Sigmoid colon (tissue), 7 donors: ENCODE results near the gene SREK1. TPM values are rescaled to one million over a fixed set of nuclear protein-coding genes. Genes with fewer than 3 reads are reported as not detected.

Experiments
- DNase-seq: peaks from one replicate; pipeline ENCODE4 v3.0.0-alpha.2; 2019
- H3K27ac ChIP-seq, 4 donors: fragments of 200-600 bp; sonication (generic); one replicate each; pipeline ENCODE4 v1.5.1; 2016 to 2019; ENCODE audit warnings: mild to moderate bottlenecking in 1 of 4
- H3K27me3 ChIP-seq, 3 donors: fragments of 200-600 bp; sonication (generic); one replicate each; pipeline ENCODE4 v1.5.1; 2019; ENCODE audit warnings: mild to moderate bottlenecking in 1 of 3
- H3K36me3 ChIP-seq, 4 donors: fragments of 200-600 bp; sonication (generic); one replicate each; pipeline ENCODE4 v1.5.1; 2016 to 2019
- H3K4me1 ChIP-seq, 4 donors: fragments of 200-600 bp; sonication (generic); one replicate each; pipeline ENCODE4 v1.5.1; 2017 to 2019
- H3K4me3 ChIP-seq, 4 donors: fragments of 200-600 bp; sonication (generic); one replicate each; pipeline ENCODE4 v1.5.1; 2017 to 2019; ENCODE audit warnings: mild to moderate bottlenecking in 2 of 4, moderate library complexity in 1 of 4
- H3K9me3 ChIP-seq, 4 donors: fragments of 200-600 bp in 3 of 4; sonication (generic) in 3 of 4; one replicate each; pipeline versions ENCODE4 v1.5.1 to v1.6.1; 2013 to 2019
- CTCF ChIP-seq, 4 experiments: fragments of 450-650 bp in 3 of 4; fragments of 200-600 bp in 1 of 4; IDR thresholded peaks; one replicate each; pipeline ENCODE4 v1.5.1; 2016 to 2019; ENCODE audit warnings: antibody characterized with exemption in 4 of 4, mild to moderate bottlenecking in 3 of 4, moderate library complexity in 2 of 4
- EP300 ChIP-seq, 4 donors: sonication (generic); formaldehyde crosslinking; IDR thresholded peaks; one replicate each; pipeline ENCODE4 v1.6.1; 2017; ENCODE audit warnings: antibody characterized with exemption in 4 of 4
- POLR2A ChIP-seq, 2 donors: fragments of 450-650 bp; IDR thresholded peaks; one replicate each; pipeline ENCODE4 v1.6.1; 2016; ENCODE audit warnings: antibody characterized with exemption in 2 of 2, mild to moderate bottlenecking in 2 of 2, moderate library complexity in 2 of 2
- POLR2AphosphoS5 ChIP-seq, 4 donors: sonication (generic); formaldehyde crosslinking; IDR thresholded peaks; one replicate each; pipeline ENCODE4 v1.6.1; 2017; ENCODE audit warnings: antibody characterized with exemption in 4 of 4
- WGBS, 2 donors: extraction: QIAGEN DNeasy Blood & Tissue Kit; methylation state at CpG; one replicate each; pipeline ENCODE4 v1.1.7; 2013; 5-methylcytosine and 5-hydroxymethylcytosine counted together
- intact Hi-C: fragments of 100-400 bp; cut with DNase I; formaldehyde crosslinking; loops from one replicate; pipeline ENCODE4 v1.15.1; 2023
- polyA plus RNA-seq, 3 donors: library from polyadenylated mRNA; stranded (reverse); fragments of 200-250 nt; gene quantifications; one replicate each; pipeline ENCODE4 v1.2.3, GENCODE V29; 2013
- total RNA-seq, 4 donors: library from RNA; depleted of rRNA; stranded (reverse); fragments of >200 nt; gene quantifications; one replicate each; pipeline ENCODE4 v1.1.0, GENCODE V29; 2016
- donor health status: healthy with polysubstance abuse.
- donor health status: Bipolar disorder and iron deficiency.
- donor health status: healthy.

The SREK1 gene
- total and polyA plus RNA-seq, 7 donors: 9.0 to 127 (median 63.5) TPM

GRCh38 chr5:66139318-66139712, 4.8 kb upstream of the SREK1 start:
- Histone ChIP-seq H3K4me3 (no peak overlapping the region), H3K36me3 (no peaks in the 10 kb centered on the region), H3K27ac (no peak overlapping the region), H3K4me1 (peaks cover 0 to 10% (median 6%) of the 10 kb centered on the region in 4 donors), H3K9me3 (no peaks in the 10 kb centered on the region), H3K27me3 (no peaks in the 10 kb centered on the region)
- TF ChIP-seq POLR2A (IDR thresholded peaks at IDR 0.05) (no peak), CTCF (IDR thresholded peaks at IDR 0.05) (no peak), EP300 (IDR thresholded peaks at IDR 0.05) (no peak), POLR2AphosphoS5 (IDR thresholded peaks at IDR 0.05) (no peak)
- WGBS, 2 donors: 94 to 95% methylated on average over 2 of the region's 2 CpGs
- intact Hi-C loops: no loop called here
- no peak for DNase-seq

- Histone ChIP-seq H3K27me3 (no peaks in the 10 kb centered on the region), H3K27ac (no peak overlapping the region), H3K4me3 (no peak overlapping the region), H3K4me1 (peaks cover 0 to 32% (median 22%) of the 10 kb centered on the region in 4 donors), H3K36me3 (no peaks in the 10 kb centered on the region), H3K9me3 (no peaks in the 10 kb centered on the region)
- WGBS, 2 donors: 46 to 64% methylated on average over 2 of the region's 2 CpGs
- TF ChIP-seq POLR2AphosphoS5 (IDR thresholded peaks at IDR 0.05) (no peak), CTCF (IDR thresholded peaks at IDR 0.05) (no peak), POLR2A (IDR thresholded peaks at IDR 0.05) (no peak), EP300 (IDR thresholded peaks at IDR 0.05) (no peak)
- intact Hi-C loops: loop anchor here (5.0 to 10.0 kb wide), 2 partner anchors 520 to 578 kb away; partner anchors contain the start of genes CENPK, PPWD1 and TRIM23
- no peak for DNase-seq
Measured at GRCh38 chr5:66142417-66142816, 1.7 kb upstream of the SREK1 start.

- no peaks in the 10 kb centered on the region for H3K9me3 ChIP-seq
- peak overlapping the region; percentile 96 to 99 (median 99) for H3K27ac ChIP-seq
- peaks cover 0 to 42% (median 27%) of the 10 kb centered on the region in 4 donors for H3K4me1 ChIP-seq
- H3K4me3 ChIP-seq: peak overlapping the region; percentile 83 to 90 (median 86)
- no peak for DNase-seq
- no peaks in the 10 kb centered on the region for H3K27me3 ChIP-seq
- 26% methylated on average over 16 of the region's 16 CpGs for WGBS, 2 donors
- TF ChIP-seq EP300 (IDR thresholded peaks at IDR 0.05) (no peak), CTCF (IDR thresholded peaks at IDR 0.05) (no peak), POLR2A (IDR thresholded peaks at IDR 0.05) (no peak), POLR2AphosphoS5 (IDR thresholded peaks at IDR 0.05) (no peak)
- intact Hi-C loops: loop anchor here (1.0 to 10.0 kb wide), 4 partner anchors 218 to 579 kb away; partner anchors contain the start of genes CENPK, NLN, PPWD1 and SGTB
- no peaks in the 10 kb centered on the region for H3K36me3 ChIP-seq
Measured at GRCh38 chr5:66143473-66144073, 527 bp upstream of the SREK1 start.

- Histone ChIP-seq H3K4me3 (peak overlapping the region; percentile 83 to 90 (median 86)), H3K27ac (peak overlapping the region; percentile 96 to 99 (median 99)), H3K36me3 (no peaks in the 10 kb centered on the region), H3K27me3 (no peaks in the 10 kb centered on the region), H3K4me1 (peaks cover 0 to 49% (median 29%) of the 10 kb centered on the region in 4 donors), H3K9me3 (no peaks in the 10 kb centered on the region)
- TF ChIP-seq CTCF (IDR thresholded peaks at IDR 0.05) (no peak), POLR2A (IDR thresholded peaks at IDR 0.05) (peak in 1 of 2 donors; percentile 21)
- DNase-seq: no peak
- intact Hi-C loops: loop anchor here (1.0 to 10.0 kb wide), 4 partner anchors 220 to 580 kb away; partner anchors contain the start of genes CENPK, NLN, PPWD1 and SGTB
- 0% methylated on average over 22 of the region's 22 CpGs for WGBS, 2 donors
Measured at GRCh38 chr5:66144834-66145390, 812 bp downstream of the SREK1 start.
